ENCODE results near the gene MYL6B.

DNA sequence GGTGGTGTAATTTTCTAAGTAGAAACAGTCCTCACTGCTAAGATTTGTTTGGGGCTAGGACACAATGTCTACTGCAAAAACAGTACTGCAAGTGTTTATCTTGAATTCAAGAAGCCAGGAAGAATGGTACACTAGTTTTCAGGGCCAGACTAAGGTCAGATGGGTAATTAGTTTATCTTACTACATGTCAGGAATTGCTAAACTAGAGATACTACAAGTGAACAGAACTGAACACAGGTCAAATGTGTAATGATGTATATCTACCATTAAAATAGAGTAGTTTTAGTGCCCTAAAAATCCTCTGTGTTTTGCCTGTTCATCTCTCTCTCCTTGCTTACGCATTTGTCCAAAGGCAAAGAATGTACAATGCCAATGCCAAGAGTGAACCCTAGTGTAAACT is 38.3 kb upstream of the MYL6B start:
- TF ChIP-seq, protein P1, sequence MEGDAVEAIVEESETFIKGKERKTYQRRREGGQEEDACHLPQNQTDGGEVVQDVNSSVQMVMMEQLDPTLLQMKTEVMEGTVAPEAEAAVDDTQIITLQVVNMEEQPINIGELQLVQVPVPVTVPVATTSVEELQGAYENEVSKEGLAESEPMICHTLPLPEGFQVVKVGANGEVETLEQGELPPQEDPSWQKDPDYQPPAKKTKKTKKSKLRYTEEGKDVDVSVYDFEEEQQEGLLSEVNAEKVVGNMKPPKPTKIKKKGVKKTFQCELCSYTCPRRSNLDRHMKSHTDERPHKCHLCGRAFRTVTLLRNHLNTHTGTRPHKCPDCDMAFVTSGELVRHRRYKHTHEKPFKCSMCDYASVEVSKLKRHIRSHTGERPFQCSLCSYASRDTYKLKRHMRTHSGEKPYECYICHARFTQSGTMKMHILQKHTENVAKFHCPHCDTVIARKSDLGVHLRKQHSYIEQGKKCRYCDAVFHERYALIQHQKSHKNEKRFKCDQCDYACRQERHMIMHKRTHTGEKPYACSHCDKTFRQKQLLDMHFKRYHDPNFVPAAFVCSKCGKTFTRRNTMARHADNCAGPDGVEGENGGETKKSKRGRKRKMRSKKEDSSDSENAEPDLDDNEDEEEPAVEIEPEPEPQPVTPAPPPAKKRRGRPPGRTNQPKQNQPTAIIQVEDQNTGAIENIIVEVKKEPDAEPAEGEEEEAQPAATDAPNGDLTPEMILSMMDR (IDR thresholded peaks at IDR 0.05; ENCODE audit: low read depth, low read length), result no peak
- TF ChIP-seq, protein P2, sequence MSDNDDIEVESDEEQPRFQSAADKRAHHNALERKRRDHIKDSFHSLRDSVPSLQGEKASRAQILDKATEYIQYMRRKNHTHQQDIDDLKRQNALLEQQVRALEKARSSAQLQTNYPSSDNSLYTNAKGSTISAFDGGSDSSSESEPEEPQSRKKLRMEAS (IDR thresholded peaks at IDR 0.05; ENCODE audit: low read depth, low read length), result no peak

Measured in NB4 (cell line).